ENCODE data around the gene UNC50.
"Not testable (repeated sequence)": the region's sequence is repeated elsewhere in the genome, so short reads cannot be mapped to it uniquely, and the experiment has no call there.

Gene UNC50

GRCh38 chr2:98608962-98609604 is 694 bp downstream of the UNC50 start:
- peak; percentile 28 for DNase-seq (ENCODE audit: low spot score)

- DNase-seq (ENCODE audit: low spot score) = no peak
These were observed 5.8 kb downstream of the UNC50 start for GRCh38 chr2:98614024-98614739.

- DNase-seq (ENCODE audit: low spot score) = no peak
These were observed 7.1 kb downstream of the UNC50 start for GRCh38 chr2:98615481-98615880.

- DNase-seq (ENCODE audit: low spot score) = no peak
These were observed 8.8 kb downstream of the UNC50 start for GRCh38 chr2:98617149-98617548.

- no peak for DNase-seq (ENCODE audit: low spot score)
These were observed 15.3 kb downstream of the UNC50 start for GRCh38 chr2:98623657-98624056.

GRCh38 chr2:98632351-98632750 is 24.0 kb downstream of the UNC50 start:
- DNase-seq (ENCODE audit: low spot score) = no peak

GRCh38 chr2:98634406-98635092 is 26.2 kb downstream of the UNC50 start:
- DNase-seq (ENCODE audit: low spot score) = no peak

GRCh38 chr2:98637401-98638147 is 29.2 kb downstream of the UNC50 start:
- DNase-seq (ENCODE audit: low spot score) = no peak

GRCh38 chr2:98643496-98644100 is 35.2 kb downstream of the UNC50 start:
- no peak for DNase-seq (ENCODE audit: low spot score)

GRCh38 chr2:98647636-98648035 is 39.2 kb downstream of the UNC50 start:
- no peak for DNase-seq (ENCODE audit: low spot score)

- no peak for DNase-seq (ENCODE audit: low spot score)
These were observed 40.1 kb downstream of the UNC50 start for GRCh38 chr2:98648451-98648850.

GRCh38 chr2:98649135-98649991 is 41.0 kb downstream of the UNC50 start:
- peak; percentile 31 for DNase-seq (ENCODE audit: low spot score)

GRCh38 chr2:98649992-98650375 is 41.6 kb downstream of the UNC50 start:
- no peak for DNase-seq (ENCODE audit: low spot score)

GRCh38 chr2:98650998-98651397 is 42.6 kb downstream of the UNC50 start:
- no peak for DNase-seq (ENCODE audit: low spot score)

GRCh38 chr2:98654699-98655495 is 46.5 kb downstream of the UNC50 start:
- DNase-seq (ENCODE audit: low spot score) = no peak

- no peak for DNase-seq (ENCODE audit: low spot score)
These were observed 48.4 kb downstream of the UNC50 start for GRCh38 chr2:98656800-98657199.

- DNase-seq (ENCODE audit: low spot score) = no peak
These were observed 50.6 kb downstream of the UNC50 start for GRCh38 chr2:98658816-98659490.

GRCh38 chr2:98659491-98659840 is 51.1 kb downstream of the UNC50 start:
- DNase-seq (ENCODE audit: low spot score) = not testable (repeated sequence)

- no peak for DNase-seq (ENCODE audit: low spot score)
These were observed 55.2 kb downstream of the UNC50 start for GRCh38 chr2:98663511-98664090.
